Tibial nerve (tissue), 4 donors: ENCODE results near the gene UBE2I. TPM values are rescaled to one million over a fixed set of nuclear protein-coding genes. Genes with fewer than 3 reads are reported as not detected.

Source experiments
- DNase-seq, 2 donors: peaks; one replicate each; pipeline ENCODE4 v3.0.0-alpha.2; 2019; ENCODE audit warnings: low spot score in 2 of 2
- H3K27ac ChIP-seq, 4 donors: fragments of 200-600 bp; sonication (generic) in 3 of 4; one replicate each; pipeline ENCODE4 v1.5.1; 2017 to 2019; ENCODE audit warnings: mild to moderate bottlenecking in 1 of 4
- H3K27me3 ChIP-seq, 2 donors: fragments of 200-600 bp; sonication (generic) in 1 of 2; one replicate each; pipeline versions ENCODE4 v1.5.1 to v1.6.0; 2017 to 2019
- H3K36me3 ChIP-seq, 3 donors: fragments of 200-600 bp; sonication (generic); one replicate each; pipeline ENCODE4 v1.5.1; 2018 to 2019
- H3K4me1 ChIP-seq, 4 donors: fragments of 200-600 bp; sonication (generic) in 3 of 4; one replicate each; pipeline ENCODE4 v1.5.1; 2017 to 2019
- H3K4me3 ChIP-seq, 4 donors: fragments of 200-600 bp; sonication (generic) in 3 of 4; one replicate each; pipeline ENCODE4 v1.5.1; 2017 to 2019; ENCODE audit warnings: mild to moderate bottlenecking in 1 of 4, moderate library complexity in 1 of 4
- H3K9me3 ChIP-seq, 4 donors: fragments of 200-600 bp; sonication (generic) in 3 of 4; one replicate each; pipeline ENCODE4 v1.5.1; 2017 to 2019
- EP300 ChIP-seq, 2 donors: sonication (generic); formaldehyde crosslinking; IDR thresholded peaks; one replicate each; pipeline ENCODE4 v1.6.1; 2017; ENCODE audit warnings: antibody characterized with exemption in 2 of 2, mild to moderate bottlenecking in 1 of 2
- POLR2A ChIP-seq, 2 donors: fragments of 450-650 bp; IDR thresholded peaks; one replicate each; pipeline ENCODE4 v1.6.1; 2017; ENCODE audit warnings: antibody characterized with exemption in 2 of 2, mild to moderate bottlenecking in 2 of 2, moderate library complexity in 2 of 2
- WGBS, 2 donors: methylation state at CpG; one replicate each; pipeline ENCODE4 v1.1.5; 2018; 5-methylcytosine and 5-hydroxymethylcytosine counted together
- total RNA-seq, 4 donors: library from RNA; depleted of rRNA; stranded (reverse); fragments of >200 nt; gene quantifications; one replicate each; pipeline ENCODE4 v1.1.0, GENCODE V29; 2016
- TF ChIP-seq, protein P1 (sequence below), 5 experiments: fragments of 200-600 bp in 3 of 5; fragments of 450-650 bp in 2 of 5; sonication (generic) in 3 of 5; IDR thresholded peaks; one replicate each; pipeline ENCODE4 v1.5.1; 2016 to 2019; ENCODE audit warnings: antibody characterized with exemption in 5 of 5, mild to moderate bottlenecking in 3 of 5, moderate library complexity in 2 of 5

UBE2I gene
- total RNA-seq, 4 donors from 2014 or later, result 87.3 to 161 (median 111) TPM

DNA sequence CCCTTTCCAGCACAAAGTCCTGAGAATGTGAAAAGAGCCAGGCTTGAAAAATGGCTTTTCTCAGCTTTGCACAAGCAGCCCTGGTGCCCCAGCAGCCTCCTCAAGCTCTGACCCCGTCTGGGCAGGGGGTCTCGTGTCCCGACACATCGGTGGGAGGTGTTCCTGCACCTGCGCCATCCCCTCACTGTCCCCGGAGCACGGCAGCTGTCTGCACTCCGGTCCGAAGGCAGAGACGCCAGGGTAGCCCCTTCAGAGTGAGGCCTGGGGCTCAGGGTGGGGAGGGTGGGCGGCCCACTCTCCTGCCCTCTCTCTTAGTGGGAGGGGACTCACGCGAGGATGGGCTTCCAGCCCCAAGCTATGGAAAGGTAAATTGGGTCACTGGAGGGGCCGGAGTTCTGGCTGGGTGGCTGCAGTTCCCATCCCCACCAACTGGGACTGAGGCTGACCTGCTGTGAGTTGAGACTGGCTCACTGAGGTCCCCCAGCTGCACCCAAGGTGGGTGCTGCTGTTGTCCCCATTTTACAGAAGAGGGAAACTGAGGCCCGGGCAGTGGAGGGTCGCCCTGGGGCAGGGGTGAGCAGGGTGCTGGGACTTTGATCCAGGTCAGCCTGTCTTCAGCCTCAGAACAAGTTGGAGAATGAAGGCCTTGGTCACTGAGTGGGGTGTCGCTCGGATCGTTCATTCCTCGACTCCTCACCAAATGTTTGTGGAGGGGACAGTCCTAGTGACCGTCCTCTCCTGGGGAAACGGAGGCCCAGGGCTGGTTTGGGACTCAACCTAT is 21.7 kb downstream of the UBE2I start:
- Histone ChIP-seq H3K4me3 (peak overlapping the region in 3 of 4 donors; percentile 0 to 41 (median 23)), H3K36me3 (peaks cover 0 to 23% (median 0%) of the 10 kb centered on the region in 3 donors), H3K9me3 (peaks cover 0 to 10% (median 0%) of the 10 kb centered on the region in 4 donors), H3K27me3 (peaks cover 3 to 60% of the 10 kb centered on the region in 2 donors), H3K4me1 (peaks cover 0 to 36% (median 22%) of the 10 kb centered on the region in 4 donors), H3K27ac (peak overlapping the region in 2 of 4 donors; percentile 26 to 68)
- TF ChIP-seq POLR2A (IDR thresholded peaks at IDR 0.05) (no peak), EP300 (IDR thresholded peaks at IDR 0.05) (no peak)
- TF ChIP-seq, protein P1, sequence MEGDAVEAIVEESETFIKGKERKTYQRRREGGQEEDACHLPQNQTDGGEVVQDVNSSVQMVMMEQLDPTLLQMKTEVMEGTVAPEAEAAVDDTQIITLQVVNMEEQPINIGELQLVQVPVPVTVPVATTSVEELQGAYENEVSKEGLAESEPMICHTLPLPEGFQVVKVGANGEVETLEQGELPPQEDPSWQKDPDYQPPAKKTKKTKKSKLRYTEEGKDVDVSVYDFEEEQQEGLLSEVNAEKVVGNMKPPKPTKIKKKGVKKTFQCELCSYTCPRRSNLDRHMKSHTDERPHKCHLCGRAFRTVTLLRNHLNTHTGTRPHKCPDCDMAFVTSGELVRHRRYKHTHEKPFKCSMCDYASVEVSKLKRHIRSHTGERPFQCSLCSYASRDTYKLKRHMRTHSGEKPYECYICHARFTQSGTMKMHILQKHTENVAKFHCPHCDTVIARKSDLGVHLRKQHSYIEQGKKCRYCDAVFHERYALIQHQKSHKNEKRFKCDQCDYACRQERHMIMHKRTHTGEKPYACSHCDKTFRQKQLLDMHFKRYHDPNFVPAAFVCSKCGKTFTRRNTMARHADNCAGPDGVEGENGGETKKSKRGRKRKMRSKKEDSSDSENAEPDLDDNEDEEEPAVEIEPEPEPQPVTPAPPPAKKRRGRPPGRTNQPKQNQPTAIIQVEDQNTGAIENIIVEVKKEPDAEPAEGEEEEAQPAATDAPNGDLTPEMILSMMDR (IDR thresholded peaks at IDR 0.05), result no peak
- DNase-seq, result no peak
- 42 to 47% methylated on average over 18 to 22 of the region's 22 CpGs for WGBS, 2 donors

DNA sequence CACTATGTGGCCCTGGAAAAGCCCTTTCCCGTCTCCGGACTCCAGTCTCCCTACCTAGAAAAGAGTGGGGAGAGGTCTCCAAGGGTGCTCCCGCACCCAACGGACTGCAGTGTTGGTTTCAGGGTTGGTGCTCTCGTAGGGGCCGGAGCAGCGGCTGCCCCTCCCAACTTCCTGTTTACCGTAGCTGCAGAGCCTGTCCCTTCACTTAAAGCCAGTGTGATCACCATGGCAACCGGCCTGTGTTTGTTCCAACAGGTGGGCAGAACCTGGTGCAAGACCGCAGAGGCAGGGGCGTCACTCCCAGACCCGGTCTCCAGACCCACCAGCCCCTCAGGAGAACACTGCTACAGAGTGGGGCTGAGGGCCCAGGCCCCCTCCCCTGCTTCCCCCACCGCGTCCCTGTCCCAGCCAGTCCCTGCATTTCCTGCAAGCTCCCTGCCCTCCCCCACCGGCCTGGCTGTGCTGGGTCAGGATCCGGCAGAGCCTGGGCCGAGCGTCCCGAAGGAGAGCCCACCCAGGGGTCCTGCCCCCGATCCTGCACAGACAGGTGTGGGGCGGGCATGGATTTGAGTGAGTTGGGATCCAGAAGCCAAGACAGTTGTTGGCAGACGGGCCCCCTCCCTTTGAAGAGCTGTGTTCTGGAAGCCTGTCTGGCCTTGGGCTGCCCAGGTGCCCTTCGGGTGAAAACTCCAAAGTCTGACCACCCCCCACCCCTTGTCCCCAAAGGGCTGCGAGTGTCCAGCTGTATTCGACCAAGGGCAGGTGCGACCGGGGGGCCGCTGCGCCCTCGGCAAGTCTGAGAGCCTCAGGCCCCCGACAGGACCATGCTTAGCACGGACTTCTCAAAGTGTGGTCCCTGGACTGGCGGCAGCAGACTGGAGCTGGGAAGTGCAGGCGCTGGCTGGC is 22.5 kb downstream of the UBE2I start:
- peaks cover 3 to 68% of the 10 kb centered on the region in 2 donors for H3K27me3 ChIP-seq
- peak overlapping the region; percentile 0 to 41 (median 15) for H3K4me3 ChIP-seq

DNA sequence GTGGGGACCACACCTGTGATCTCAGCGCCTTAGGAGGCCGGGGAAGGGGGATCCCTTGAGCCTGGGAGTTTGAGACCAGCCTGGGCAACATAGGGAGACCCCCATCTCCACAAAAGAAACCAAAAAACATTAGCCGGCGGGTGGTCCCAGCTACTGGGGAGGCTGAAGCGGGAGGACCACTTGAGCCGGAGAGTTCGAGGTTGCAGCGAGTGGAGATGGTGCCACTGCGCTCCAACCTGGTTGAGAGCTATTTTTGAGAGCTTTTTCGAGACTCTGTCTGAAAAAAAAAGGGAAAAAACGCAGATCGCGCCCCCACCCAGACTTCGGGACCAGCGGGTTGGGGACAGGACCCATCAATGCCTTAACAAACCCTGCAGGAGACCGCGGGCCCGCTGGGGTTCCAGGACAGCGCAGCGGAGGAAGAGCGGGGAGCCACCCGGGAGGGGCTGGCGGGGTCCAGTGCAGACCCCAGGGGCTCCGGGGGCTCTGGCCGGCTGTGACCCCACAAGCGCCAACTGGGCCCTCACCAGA is 23.2 kb downstream of the UBE2I start:
- H3K4me1 ChIP-seq, result peaks cover 0 to 36% (median 22%) of the 10 kb centered on the region in 4 donors
- TF ChIP-seq, protein P1 (IDR thresholded peaks at IDR 0.05), result no peak
- TF ChIP-seq EP300 (IDR thresholded peaks at IDR 0.05) (no peak), POLR2A (IDR thresholded peaks at IDR 0.05) (no peak)
- peaks cover 0 to 10% (median 0%) of the 10 kb centered on the region in 3 donors for H3K36me3 ChIP-seq
- H3K4me3 ChIP-seq, result peak overlapping the region in 3 of 4 donors; percentile 24 to 41 (median 31)
- DNase-seq, result no peak
- H3K27me3 ChIP-seq, result peaks cover 3 to 76% of the 10 kb centered on the region in 2 donors
- H3K27ac ChIP-seq, result no peak overlapping the region
- 7 to 10% methylated on average over 22 to 24 of the region's 26 CpGs for WGBS, 2 donors
- H3K9me3 ChIP-seq, result peaks cover 0 to 10% (median 0%) of the 10 kb centered on the region in 4 donors

More for the DNA sequence above, 22.5 kb downstream of the UBE2I start:
- WGBS, 2 donors, result 5 to 6% methylated on average over 28 to 32 of the region's 34 CpGs
- H3K9me3 ChIP-seq, result peaks cover 0 to 10% (median 0%) of the 10 kb centered on the region in 4 donors
- peak in 1 of 2 donors; percentile 24 for DNase-seq
- H3K36me3 ChIP-seq, result peaks cover 0 to 17% (median 0%) of the 10 kb centered on the region in 3 donors
- TF ChIP-seq, protein P1 (IDR thresholded peaks at IDR 0.05), result no peak
- no peak for TF ChIP-seq POLR2A (IDR thresholded peaks at IDR 0.05)
- no peak for TF ChIP-seq EP300 (IDR thresholded peaks at IDR 0.05)
- H3K4me1 ChIP-seq, result peaks cover 0 to 36% (median 22%) of the 10 kb centered on the region in 4 donors
- peak overlapping the region in 2 of 4 donors; percentile 26 to 68 for H3K27ac ChIP-seq

DNA sequence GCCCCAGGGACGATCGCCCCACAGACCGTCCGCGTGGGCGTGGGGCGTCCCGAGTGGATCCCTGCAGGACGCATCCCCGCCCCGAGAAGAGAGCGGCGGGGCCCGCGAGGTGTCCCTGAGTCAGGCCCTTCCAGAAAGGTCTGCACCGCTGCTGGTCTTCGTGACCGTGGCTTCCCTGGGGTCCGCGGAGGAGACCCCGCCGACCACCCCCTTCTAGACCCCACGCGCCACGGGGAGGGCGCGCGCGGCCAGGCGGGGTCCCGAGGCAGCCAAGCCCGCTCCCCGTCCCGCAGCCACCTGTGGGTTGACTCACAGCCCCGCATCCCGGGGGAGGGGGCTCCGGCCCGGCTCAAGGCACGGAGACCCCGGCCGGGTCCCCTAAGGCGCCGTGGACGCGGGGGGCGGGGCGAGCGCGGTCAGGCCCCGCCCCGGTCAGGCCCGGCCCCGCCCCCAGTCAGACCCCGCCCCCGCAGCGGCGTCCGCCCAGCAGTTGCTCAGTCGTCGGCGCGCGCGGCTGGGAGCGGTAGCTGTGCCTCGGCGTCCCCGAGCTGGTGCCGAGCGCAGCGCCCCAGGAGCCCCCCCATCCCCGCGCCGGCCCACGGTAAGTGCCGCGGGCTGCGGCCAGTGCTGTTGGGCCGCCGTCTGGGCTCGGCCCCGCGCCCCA is 23.8 kb downstream of the UBE2I start, which contains the start of gene BAIAP3:
Gene BAIAP3 (plus strand): TSS at position 497 of the 664 bp plus-strand sequence. CDS start 4,905 bp downstream, outside the sequence.
- H3K9me3 ChIP-seq, result peaks cover 0 to 10% (median 0%) of the 10 kb centered on the region in 4 donors
- peaks cover 0 to 4% (median 0%) of the 10 kb centered on the region in 3 donors for H3K36me3 ChIP-seq
- DNase-seq, result no peak
- peak within 1 kb of the TSS; percentile 21 to 42 (median 32) for H3K4me3 ChIP-seq
- H3K27ac ChIP-seq, result peak within 1 kb of the TSS in 1 of 4 donors; percentile 40
- 0 to 2% methylated on average over 3 to 43 of the region's 83 CpGs for WGBS, 2 donors
- peaks cover 3 to 82% of the 10 kb centered on the region in 2 donors for H3K27me3 ChIP-seq
- TF ChIP-seq EP300 (IDR thresholded peaks at IDR 0.05), result no peak
- TF ChIP-seq, protein P1 (IDR thresholded peaks at IDR 0.05), result no peak
- TF ChIP-seq POLR2A (IDR thresholded peaks at IDR 0.05), result no peak
- H3K4me1 ChIP-seq, result peaks cover 0 to 36% (median 22%) of the 10 kb centered on the region in 4 donors
